A549 (cell line): ENCODE results near the gene CHKA. TPM values are rescaled to one million over a fixed set of nuclear protein-coding genes. Genes with fewer than 3 reads are reported as not detected.

ENCODE experiments used
- ATAC-seq, 2 experiments: fragments of 200-7000 bp in 1 of 2; fragments of >200 bp in 1 of 2; cut with Nextera tagmentation in 1 of 2; cut with Tn5 transposase in 1 of 2; 3 replicates each; pipeline versions ENCODE4 v1.8.0 to v1.9.1; 2018 to 2020; ENCODE audit warnings: mild to moderate bottlenecking in 1 of 2, moderate library complexity in 1 of 2
- CTCF ChIA-PET: fragments of 300-600 bp; sonication (Branson Sonifier 250); formaldehyde crosslinking; extraction: SDS; loops from one replicate; lab custom pipeline; 2021; ENCODE audit warnings: antibody characterized with exemption, inconsistent platforms; lab: Yijun Ruan, JAX
- POLR2A ChIA-PET: fragments of 350-600 bp; formaldehyde crosslinking; extraction: SDS; loops from one replicate; lab custom pipeline; 2021; ENCODE audit warnings: antibody characterized with exemption, inconsistent platforms; lab: Yijun Ruan, JAX
- DNase-seq, 2 experiments: peaks; one replicate each; pipeline versions ENCODE4 v3.0.0 to v3.0.0-alpha.2; 2011 to 2016; ENCODE audit warnings: low read depth in 1 of 2, low spot score in 1 of 2
- FAIRE-seq: peaks from 2 replicates; lab custom pipeline; 2011; peaks lifted over from hg19 to GRCh38; lab: Jason Lieb, UNC
- H3K27ac ChIP-seq, 2 experiments: fragments of >200 bp; sonication (Bioruptor Twin); formaldehyde crosslinking; 3 replicates each; pipeline ENCODE4 v1.5.1; 2016 to 2017
- H3K4me1 ChIP-seq: fragments of >200 bp; sonication (Bioruptor Twin); formaldehyde crosslinking; 3 replicates; pipeline ENCODE4 v1.6.1; 2016
- H3K4me2 ChIP-seq: fragments of >200 bp; sonication (Bioruptor Twin); formaldehyde crosslinking; 3 replicates; pipeline ENCODE4 v1.6.1; 2016
- H3K4me3 ChIP-seq: fragments of >200 bp; sonication (Bioruptor Twin); formaldehyde crosslinking; 3 replicates; pipeline ENCODE4 v1.5.1; 2016
- H3K9me3 ChIP-seq: fragments of >200 bp; sonication (Bioruptor Twin); formaldehyde crosslinking; 3 replicates; pipeline ENCODE4 v1.6.1; 2016
- ATOH8 ChIP-seq: fragments of 250-450 bp; sonication (Bioruptor Pico); IDR thresholded peaks from 2 replicates; pipeline ENCODE4 v1.5.0; 2020; ENCODE audit warnings: low read depth, mild to moderate bottlenecking, moderate library complexity
- BHLHE40 ChIP-seq: IDR thresholded peaks from 2 replicates; pipeline ENCODE4 v1.6.1; 2012; ENCODE audit warnings: low read depth, low read length, inconsistent platforms
- CBX2 ChIP-seq: fragments of 200-600 bp; sonication (generic); IDR thresholded peaks from 2 replicates; pipeline ENCODE4 v1.6.1; 2016; ENCODE audit warnings: low read depth, mild to moderate bottlenecking, borderline replicate concordance
- E2F6 ChIP-seq: IDR thresholded peaks from 2 replicates; pipeline ENCODE4 v1.6.1; 2012; ENCODE audit warnings: low read depth, borderline replicate concordance
- EHF ChIP-seq: fragments of 250-450 bp; sonication (Bioruptor Pico); IDR thresholded peaks from 2 replicates; pipeline ENCODE4 v1.5.0; 2020; ENCODE audit warnings: mild to moderate bottlenecking
- FOSL2 ChIP-seq, 2 experiments: fragments of 450-650 bp in 1 of 2; fragments of >200 bp in 1 of 2; sonication (Bioruptor Twin) in 1 of 2; formaldehyde crosslinking; IDR thresholded peaks; 2 replicates each; pipeline versions ENCODE4 v1.5.0 to v1.6.1; 2016 to 2020; ENCODE audit warnings: mild to moderate bottlenecking in 1 of 2, moderate library complexity in 1 of 2
- HEYL ChIP-seq: fragments of 250-450 bp; sonication (Bioruptor Pico); IDR thresholded peaks from 2 replicates; pipeline ENCODE4 v1.8.0; 2021; ENCODE audit warnings: mild to moderate bottlenecking, moderate library complexity
- HOXA7 ChIP-seq: fragments of 250-450 bp; sonication (Bioruptor Pico); IDR thresholded peaks from 2 replicates; pipeline ENCODE4 v1.5.0; 2020; ENCODE audit warnings: mild to moderate bottlenecking, moderate library complexity
- HOXB5 ChIP-seq: fragments of 250-450 bp; sonication (Bioruptor Pico); IDR thresholded peaks from 2 replicates; pipeline ENCODE4 v1.5.0; 2020; ENCODE audit warnings: mild to moderate bottlenecking, moderate library complexity
- JUN ChIP-seq, 2 experiments: fragments of >200 bp; sonication (Bioruptor Twin); formaldehyde crosslinking; IDR thresholded peaks; 2 replicates in 1 of 2; 3 replicates in 1 of 2; pipeline ENCODE4 v1.6.1; 2016 to 2017
- KDM1A ChIP-seq: fragments of 200-600 bp; sonication (generic); IDR thresholded peaks from 2 replicates; pipeline ENCODE4 v1.6.1; 2016; ENCODE audit warnings: low read depth, mild to moderate bottlenecking
- KDM5A ChIP-seq: fragments of 200-600 bp; sonication (generic); IDR thresholded peaks from 2 replicates; pipeline ENCODE4 v1.6.1; 2016; ENCODE audit warnings: antibody characterized with exemption, mild to moderate bottlenecking
- MAFK ChIP-seq: fragments of 450-650 bp; IDR thresholded peaks from 2 replicates; pipeline ENCODE4 v1.6.1; 2014; ENCODE audit not compliant: partially characterized antibody
- MAX ChIP-seq: IDR thresholded peaks from 2 replicates; pipeline ENCODE4 v1.6.1; 2012
- MYC ChIP-seq: IDR thresholded peaks from 2 replicates; pipeline ENCODE4 v1.6.1; 2012; ENCODE audit warnings: mild to moderate bottlenecking, inconsistent platforms, low read length, improper control_type of control experiment, borderline replicate concordance
- NPAS2 ChIP-seq: fragments of 250-450 bp; sonication (Bioruptor Pico); IDR thresholded peaks from 2 replicates; pipeline ENCODE4 v1.8.0; 2022; ENCODE audit warnings: mild to moderate bottlenecking, moderate library complexity, borderline replicate concordance
- POLR2A ChIP-seq: IDR thresholded peaks from 2 replicates; pipeline ENCODE4 v1.6.1; 2012; ENCODE audit warnings: mild to moderate bottlenecking, low read length
- RCOR1 ChIP-seq: fragments of 150-350 bp; IDR thresholded peaks from 2 replicates; pipeline ENCODE4 v1.6.1; 2014; ENCODE audit warnings: antibody characterized with exemption, low read length, low read depth
- REST ChIP-seq: fragments of 200-600 bp; sonication (generic); IDR thresholded peaks from 2 replicates; pipeline ENCODE4 v1.6.1; 2016; ENCODE audit warnings: antibody characterized with exemption, mild to moderate bottlenecking, moderate library complexity
- RNF2 ChIP-seq: fragments of 200-600 bp; sonication (generic); IDR thresholded peaks from 2 replicates; pipeline ENCODE4 v1.6.1; 2016; ENCODE audit warnings: low read depth, mild to moderate bottlenecking, antibody characterized with exemption, moderate library complexity, borderline replicate concordance
- SREBF2 ChIP-seq: fragments of 450-650 bp; IDR thresholded peaks from 2 replicates; pipeline ENCODE4 v1.6.1; 2014; ENCODE audit warnings: mild to moderate bottlenecking, moderate library complexity
- ZC3H11A ChIP-seq: fragments of 450-650 bp; IDR thresholded peaks from 2 replicates; pipeline ENCODE4 v1.6.1; 2014; ENCODE audit warnings: antibody characterized with exemption, mild to moderate bottlenecking
- WGBS: methylation state at CpG from one replicate; pipeline ENCODE4 v1.1.6; 2017; ENCODE audit errors: missing lambda C conversion rate; 5-methylcytosine and 5-hydroxymethylcytosine counted together
- polyA plus RNA-seq, 4 experiments: library from polyadenylated mRNA; depleted of rRNA in 3 of 4; stranded (reverse); fragments of >200 nt; fragmentation: RNase III in 1 of 4; extraction: RNeasy Plus Mini Kit Qiagen cat#74134 plus additional on column Dnase treatment in 1 of 4; gene quantifications; 2 replicates in 3 of 4; 3 replicates in 1 of 4; pipeline ENCODE4 v1.2.3, GENCODE V29; 2011 to 2017
- TF ChIP-seq, protein P1 (sequence below): fragments of 150-350 bp; IDR thresholded peaks from 2 replicates; pipeline ENCODE4 v1.6.1; 2014; ENCODE audit warnings: low read depth, mild to moderate bottlenecking, low read length

CHKA gene
- polyA plus RNA-seq, 2 of the 4 experiments (the other 2 are of a cell fraction): 14.2 to 21.7 TPM

DNA sequence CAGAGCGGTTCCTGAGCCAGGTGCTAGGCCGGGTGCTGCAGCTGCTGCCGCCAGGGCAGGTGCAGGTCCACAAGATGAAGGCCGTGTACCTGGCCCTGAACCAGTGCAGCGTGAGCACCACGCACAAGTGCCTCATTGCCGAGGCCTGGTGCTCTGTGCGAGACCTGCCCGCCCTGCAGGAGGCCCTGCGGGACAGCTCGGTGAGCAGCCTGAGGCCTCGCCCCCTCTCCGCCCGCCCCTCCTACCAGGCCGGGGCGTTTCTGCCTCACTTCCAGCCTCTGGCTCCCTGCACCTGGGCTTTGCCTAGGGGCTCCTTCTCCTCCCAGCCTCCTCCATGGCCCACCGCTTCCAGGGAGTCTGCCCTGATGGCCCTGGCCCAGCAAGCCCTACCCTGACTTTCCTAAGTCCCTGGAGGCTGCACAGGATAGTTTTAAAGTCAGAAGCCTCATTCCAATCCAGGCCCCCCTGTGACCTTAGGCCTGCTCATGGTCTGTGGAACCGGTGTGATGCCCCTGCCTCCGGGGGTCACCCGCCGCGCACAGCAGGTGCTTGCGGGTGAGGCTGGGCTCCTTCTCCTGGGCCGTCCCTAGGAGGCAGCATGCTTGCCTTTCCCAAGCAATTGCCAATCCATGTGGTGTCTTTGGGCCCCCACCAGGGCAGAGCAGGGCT lies 76.9 kb downstream of the CHKA start:
- FAIRE-seq: no peak
- Histone ChIP-seq H3K4me2 (no peak overlapping the region), H3K27ac (no peak overlapping the region; a peak in 1 of 6 replicates), H3K4me1 (peaks cover 36% of the 10 kb centered on the region), H3K4me3 (no peak overlapping the region)
- POLR2A ChIA-PET: interaction anchor here (0.6 to 0.9 kb wide), 2 partner anchors 31 to 33 kb away, joined by 3 to 6 read pairs; no protein-coding TSS in a partner anchor
- no peak for TF ChIP-seq HEYL (CRISPR knock-in tag)
- TF ChIP-seq, protein P1, sequence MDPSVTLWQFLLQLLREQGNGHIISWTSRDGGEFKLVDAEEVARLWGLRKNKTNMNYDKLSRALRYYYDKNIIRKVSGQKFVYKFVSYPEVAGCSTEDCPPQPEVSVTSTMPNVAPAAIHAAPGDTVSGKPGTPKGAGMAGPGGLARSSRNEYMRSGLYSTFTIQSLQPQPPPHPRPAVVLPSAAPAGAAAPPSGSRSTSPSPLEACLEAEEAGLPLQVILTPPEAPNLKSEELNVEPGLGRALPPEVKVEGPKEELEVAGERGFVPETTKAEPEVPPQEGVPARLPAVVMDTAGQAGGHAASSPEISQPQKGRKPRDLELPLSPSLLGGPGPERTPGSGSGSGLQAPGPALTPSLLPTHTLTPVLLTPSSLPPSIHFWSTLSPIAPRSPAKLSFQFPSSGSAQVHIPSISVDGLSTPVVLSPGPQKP: no peak
- TF ChIP-seq JUN (IDR thresholded peaks at IDR 0.05): no peak
- no peak for TF ChIP-seq MYC
- no peak for TF ChIP-seq POLR2A
- TF ChIP-seq RNF2: no peak
- TF ChIP-seq EHF (CRISPR knock-in tag): no peak
- TF ChIP-seq HOXA7 (CRISPR knock-in tag): no peak
- no peak for TF ChIP-seq KDM1A
- no peak for TF ChIP-seq E2F6
- no peak for TF ChIP-seq HOXB5
- no peak for TF ChIP-seq REST
- TF ChIP-seq, all 56 proteins: peak for 0
- no peak for ATAC-seq
- CTCF ChIA-PET: interaction anchor here (1.2 to 7.3 kb wide), 5 partner anchors 22 to 402 kb away, joined by 4 to 60 read pairs (median 7); partner anchors contain the start of gene ALDH3B1
- H3K9me3 ChIP-seq: no peaks in the 10 kb centered on the region
- no peak for DNase-seq
- 89% methylated on average over 17 of the region's 24 CpGs for WGBS

- ChIA-PET POLR2A (interaction anchor here (0.6 to 1.5 kb wide), 5 partner anchors 19 to 32 kb away, joined by 3 to 6 read pairs (median 3); no protein-coding TSS in a partner anchor), CTCF (interaction anchor here (0.9 to 7.3 kb wide), 8 partner anchors 11 to 403 kb away, joined by 3 to 60 read pairs (median 6); partner anchors contain the start of gene ALDH3B1)
- Histone ChIP-seq H3K4me2 (peak overlapping the region; percentile 47; the same call in 2 of the 3 replicates), H3K4me1 (peaks cover 37% of the 10 kb centered on the region), H3K27ac (peak overlapping the region; percentile 60 to 96; a peak in 5 of 6 replicates), H3K4me3 (no peak overlapping the region), H3K9me3 (no peaks in the 10 kb centered on the region)
- peak; percentile 53 for DNase-seq
- no peak for FAIRE-seq
- 72% methylated on average over 13 of the region's 36 CpGs for WGBS
- 0 out of 6 replicates have a peak, but pooled peaks have one; percentile 1 to 2 for ATAC-seq
- TF ChIP-seq ZC3H11A (no peak), KDM1A (no peak), KDM5A (no peak), BHLHE40 (no peak), FOSL2 (IDR thresholded peaks at IDR 0.05) (no peak), FOSL2 (CRISPR knock-in tag; IDR thresholded peaks at IDR 0.05) (no peak; the same call in 1 of the 2 replicates), RCOR1 (no peak), HOXB5 (no peak), MAX (no peak), CBX2 (no peak), NPAS2 (no peak), SREBF2 (no peak), ATOH8 (CRISPR knock-in tag) (no peak), REST (no peak), MAFK (no peak)
Observed at GRCh38 chr11:68043349-68044144, 77.6 kb downstream of the CHKA start.
